K562 (cell line): ENCODE data around the gene UTP14C.

Experiments used
- ASH1L ChIP-seq: fragments of 450-650 bp; IDR thresholded peaks from 2 replicates; pipeline ENCODE4 v1.6.1; 2018; ENCODE audit warnings: borderline replicate concordance, mild to moderate bottlenecking, low read depth; ENCODE audit not compliant: partially characterized antibody
- BHLHE40 ChIP-seq: IDR thresholded peaks from 2 replicates; pipeline ENCODE4 v1.6.1; 2011; ENCODE audit warnings: low read length, improper control_type of control experiment
- CTCF ChIP-seq, 3 experiments: IDR thresholded peaks in 2 of 3; conservative IDR thresholded peaks in 1 of 3; 2 replicates each; pipeline ENCODE4 v1.5.1; 2011 to 2012; ENCODE audit warnings: low read length in 3 of 3, mild to moderate bottlenecking in 3 of 3, control low read depth in 2 of 3, improper control_type of control experiment in 1 of 3, inconsistent platforms in 1 of 3, low read depth in 1 of 3, mixed read lengths in 1 of 3, moderate library complexity in 1 of 3; ENCODE audit not compliant: insufficient read depth in 2 of 3
- EZH2 ChIP-seq: IDR thresholded peaks from 2 replicates; pipeline ENCODE4 v1.6.1; 2012; ENCODE audit warnings: low read depth, mild to moderate bottlenecking, inconsistent platforms, low read length, borderline replicate concordance
- KAT7 ChIP-seq: sonication (generic); formaldehyde crosslinking; IDR thresholded peaks from 2 replicates; pipeline ENCODE4 v1.8.0; 2022; ENCODE audit warnings: missing genetic modification reagents, mild to moderate bottlenecking, borderline replicate concordance
- POLR2A ChIP-seq: fragments of 450-650 bp; conservative IDR thresholded peaks from 2 replicates; pipeline ENCODE4 v1.6.1; 2016
- POLR2AphosphoS5 ChIP-seq: IDR thresholded peaks from 2 replicates; pipeline ENCODE4 v1.6.1; 2011; ENCODE audit warnings: mild to moderate bottlenecking, low read depth, low read length, moderate library complexity; ENCODE audit not compliant: control insufficient read depth, insufficient read depth
- TF ChIP-seq, protein P1 (sequence below): sonication (generic); formaldehyde crosslinking; IDR thresholded peaks from 2 replicates; pipeline ENCODE4 v1.8.1; 2022; ENCODE audit warnings: missing genetic modification reagents
- TF ChIP-seq, protein P2 (sequence below): sonication (generic); formaldehyde crosslinking; IDR thresholded peaks from 2 replicates; pipeline ENCODE4 v1.9.0; 2022; ENCODE audit warnings: mild to moderate bottlenecking, missing genetic modification reagents

- TF ChIP-seq BHLHE40 (no peak), CTCF (IDR thresholded peaks at IDR 0.05 in 2 of 3, conservative IDR thresholded peaks at IDR 0.05 in 1 of 3; ENCODE audit: insufficient read depth in 2 of 3, low read depth in 1 of 3, low read length in 3 of 3) (no peak), POLR2A (no peak), POLR2AphosphoS5 (no peak), EZH2 (no peak), ASH1L (no peak), KAT7 (no peak)
- TF ChIP-seq, protein P1, sequence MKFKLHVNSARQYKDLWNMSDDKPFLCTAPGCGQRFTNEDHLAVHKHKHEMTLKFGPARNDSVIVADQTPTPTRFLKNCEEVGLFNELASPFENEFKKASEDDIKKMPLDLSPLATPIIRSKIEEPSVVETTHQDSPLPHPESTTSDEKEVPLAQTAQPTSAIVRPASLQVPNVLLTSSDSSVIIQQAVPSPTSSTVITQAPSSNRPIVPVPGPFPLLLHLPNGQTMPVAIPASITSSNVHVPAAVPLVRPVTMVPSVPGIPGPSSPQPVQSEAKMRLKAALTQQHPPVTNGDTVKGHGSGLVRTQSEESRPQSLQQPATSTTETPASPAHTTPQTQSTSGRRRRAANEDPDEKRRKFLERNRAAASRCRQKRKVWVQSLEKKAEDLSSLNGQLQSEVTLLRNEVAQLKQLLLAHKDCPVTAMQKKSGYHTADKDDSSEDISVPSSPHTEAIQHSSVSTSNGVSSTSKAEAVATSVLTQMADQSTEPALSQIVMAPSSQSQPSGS (CRISPR knock-in tag): no peak
- TF ChIP-seq, protein P2, sequence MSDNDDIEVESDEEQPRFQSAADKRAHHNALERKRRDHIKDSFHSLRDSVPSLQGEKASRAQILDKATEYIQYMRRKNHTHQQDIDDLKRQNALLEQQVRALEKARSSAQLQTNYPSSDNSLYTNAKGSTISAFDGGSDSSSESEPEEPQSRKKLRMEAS (CRISPR knock-in tag): no peak
These were observed at the start of gene UTP14C for GRCh38 chr13:52024481-52024880.
